SU-DHL-6 (cell line): ENCODE measurements around the gene KIF21B.
A peak's percentile ranks its signal among the peaks of the same experiment; 100 is the strongest.

Source experiments
- H2AFZ ChIP-seq: fragments of 200-600 bp; sonication (generic); 2 replicates; pipeline ENCODE4 v1.6.1; 2014; ENCODE audit warnings: low read depth, mild to moderate bottlenecking, moderate library complexity, mixed read lengths, antibody characterized with exemption, low read length; ENCODE audit not compliant: severe bottlenecking
- H3F3A ChIP-seq: fragments of 200-600 bp; shearing (Covaris generic); 2 replicates; pipeline ENCODE4 v1.6.0; 2016; ENCODE audit warnings: antibody characterized with exemption, mild to moderate bottlenecking; ENCODE audit not compliant: insufficient read depth
- H3K27ac ChIP-seq: fragments of 200-600 bp; sonication (generic); 2 replicates; pipeline ENCODE4 v1.5.1; 2016; ENCODE audit warnings: low read depth, mild to moderate bottlenecking, low read length, moderate library complexity, mixed read lengths
- H3K27me3 ChIP-seq: fragments of 200-600 bp; sonication (generic), shearing (Covaris generic); 2 replicates; pipeline ENCODE4 v1.6.0; 2014; ENCODE audit warnings: mild to moderate bottlenecking, low read length
- H3K36me3 ChIP-seq: fragments of 200-600 bp; sonication (generic); 2 replicates; pipeline ENCODE4 v1.6.1; 2014; ENCODE audit warnings: mild to moderate bottlenecking, low read length, mixed read lengths
- H3K4me2 ChIP-seq: fragments of 300-600, 200-600 bp; shearing (Covaris generic), sonication (generic); 2 replicates; pipeline ENCODE4 v1.6.0; 2014; ENCODE audit warnings: low read length, low read depth, mild to moderate bottlenecking; ENCODE audit not compliant: poor library complexity, severe bottlenecking
- H3K4me3 ChIP-seq: fragments of 200-600 bp; sonication (generic); 2 replicates; pipeline ENCODE4 v1.5.1; 2014; ENCODE audit warnings: antibody characterized with exemption, low read length, mild to moderate bottlenecking, mixed read lengths; ENCODE audit not compliant: insufficient read depth, poor library complexity, severe bottlenecking
- H3K79me2 ChIP-seq: fragments of 200-600 bp; sonication (generic); 2 replicates; pipeline ENCODE4 v1.6.1; 2014; ENCODE audit warnings: mild to moderate bottlenecking, low read length, moderate library complexity; ENCODE audit not compliant: insufficient read depth
- H3K9ac ChIP-seq: fragments of 200-600 bp; sonication (generic); 2 replicates; pipeline ENCODE4 v1.7.0; 2014; ENCODE audit warnings: mild to moderate bottlenecking, low read length
- H3K9me2 ChIP-seq: fragments of 200-600 bp; sonication (generic); replicated peaks from 2 replicates; pipeline ENCODE4 v1.6.1; 2014; ENCODE audit warnings: low read length; ENCODE audit not compliant: insufficient read depth
- H3K9me3 ChIP-seq: fragments of 200-600 bp; sonication (generic); 2 replicates; pipeline ENCODE4 v1.6.1; 2014; ENCODE audit warnings: low read length, mixed read lengths; ENCODE audit not compliant: insufficient read depth
- H4K20me1 ChIP-seq: fragments of 200-600 bp; sonication (generic); 2 replicates; pipeline ENCODE4 v1.6.1; 2014; ENCODE audit warnings: low read depth, mild to moderate bottlenecking, antibody characterized with exemption, low read length, moderate library complexity, mixed read lengths
- CTCF ChIP-seq: fragments of 200-600 bp; sonication (generic); IDR thresholded peaks from one replicate; pipeline ENCODE4 v1.5.1; 2017; ENCODE audit warnings: antibody characterized with exemption, mild to moderate bottlenecking, low read length, moderate library complexity; ENCODE audit not compliant: insufficient read depth, poor library complexity, severe bottlenecking
- EZH2phosphoT487 ChIP-seq: fragments of 200-600 bp; sonication (generic), shearing (Covaris generic); conservative IDR thresholded peaks from 2 replicates; pipeline ENCODE4 v1.6.1; 2018; ENCODE audit warnings: mild to moderate bottlenecking, antibody characterized with exemption, low read length, moderate library complexity, mixed read lengths

Gene KIF21B

GRCh38 chr1:201023517-201023902 is at the start of gene KIF21B:
Gene KIF21B (minus strand): TSS chr1:201023714. CDS start chr1:201023383, 331 bp downstream.
- H4K20me1 ChIP-seq: no peaks in the 10 kb centered on the region
- no peaks in the 10 kb centered on the region for H3K79me2 ChIP-seq
- H3K4me2 ChIP-seq: peak within 1 kb of the TSS; percentile 58
- H3K9ac ChIP-seq: peak within 1 kb of the TSS; percentile 32; the same call in 1 of the 2 replicates
- H3K27ac ChIP-seq: no peak within 1 kb of the TSS
- H2AFZ ChIP-seq: no peak within 1 kb of the TSS
- no peaks in the 10 kb centered on the region for H3K36me3 ChIP-seq
- H3K9me2 ChIP-seq: no peaks in the 10 kb centered on the region
- no peak for TF ChIP-seq EZH2phosphoT487
- TF ChIP-seq CTCF: no peak
- H3K4me3 ChIP-seq: peak within 1 kb of the TSS; percentile 46
- H3K27me3 ChIP-seq: no peaks in the 10 kb centered on the region
- H3K9me3 ChIP-seq: no peaks in the 10 kb centered on the region
- H3F3A ChIP-seq: peaks cover 8% of the 10 kb centered on the region

GRCh38 chr1:201072922-201073321 is 49.4 kb upstream of the KIF21B start:
- H4K20me1 ChIP-seq: no peaks in the 10 kb centered on the region
- no peak overlapping the region for H3K9ac ChIP-seq
- no peaks in the 10 kb centered on the region for H3K36me3 ChIP-seq
- H3K9me3 ChIP-seq: no peaks in the 10 kb centered on the region
- no peak overlapping the region for H3K4me2 ChIP-seq
- no peak overlapping the region for H2AFZ ChIP-seq
- no peaks in the 10 kb centered on the region for H3K27me3 ChIP-seq
- no peak overlapping the region for H3K27ac ChIP-seq
- TF ChIP-seq EZH2phosphoT487 (no peak), CTCF (no peak)
- H3K4me3 ChIP-seq: no peak overlapping the region
- no peaks in the 10 kb centered on the region for H3K9me2 ChIP-seq
- H3F3A ChIP-seq: no peaks in the 10 kb centered on the region
- no peaks in the 10 kb centered on the region for H3K79me2 ChIP-seq

GRCh38 chr1:201072149-201072548 is 48.6 kb upstream of the KIF21B start:
- Histone ChIP-seq H4K20me1 (no peaks in the 10 kb centered on the region), H3K4me3 (no peak overlapping the region), H3K79me2 (no peaks in the 10 kb centered on the region), H3F3A (no peaks in the 10 kb centered on the region), H3K36me3 (no peaks in the 10 kb centered on the region), H3K9ac (no peak overlapping the region), H2AFZ (no peak overlapping the region), H3K4me2 (no peak overlapping the region), H3K9me3 (no peaks in the 10 kb centered on the region), H3K27me3 (no peaks in the 10 kb centered on the region), H3K27ac (no peak overlapping the region), H3K9me2 (no peaks in the 10 kb centered on the region)
- no peak for TF ChIP-seq EZH2phosphoT487
- no peak for TF ChIP-seq CTCF

- Histone ChIP-seq H3K9ac (no peak overlapping the region), H4K20me1 (no peaks in the 10 kb centered on the region), H3K4me3 (no peak overlapping the region), H3K27me3 (no peaks in the 10 kb centered on the region), H2AFZ (no peak overlapping the region), H3K27ac (no peak overlapping the region), H3F3A (no peaks in the 10 kb centered on the region), H3K36me3 (no peaks in the 10 kb centered on the region), H3K9me3 (no peaks in the 10 kb centered on the region), H3K79me2 (no peaks in the 10 kb centered on the region), H3K4me2 (no peak overlapping the region), H3K9me2 (no peaks in the 10 kb centered on the region)
- TF ChIP-seq CTCF (no peak), EZH2phosphoT487 (no peak)
Measured at GRCh38 chr1:201069636-201070035, 46.1 kb upstream of the KIF21B start.
